GM23248 (cell line): ENCODE measurements around the gene ACAA2. TPM values are rescaled to one million over a fixed set of nuclear protein-coding genes. Genes with fewer than 3 reads are reported as not detected.

Source experiments
- DNase-seq: peaks from one replicate; pipeline ENCODE4 v3.0.0-alpha.2; 2015
- H2AFZ ChIP-seq: fragments of 200-600 bp; sonication (generic); 2 replicates; pipeline ENCODE4 v1.6.1; 2016; ENCODE audit warnings: antibody characterized with exemption
- H3F3A ChIP-seq: fragments of 200-600 bp; sonication (generic); 2 replicates; pipeline ENCODE4 v1.6.1; 2016; ENCODE audit warnings: mild to moderate bottlenecking, antibody characterized with exemption, mixed run types; ENCODE audit not compliant: insufficient read depth
- H3K27ac ChIP-seq: fragments of 200-600 bp; sonication (generic); 2 replicates; pipeline ENCODE4 v1.5.1; 2016; ENCODE audit warnings: mild to moderate bottlenecking
- H3K27me3 ChIP-seq: fragments of 200-600 bp; sonication (generic); replicated peaks from 2 replicates; pipeline ENCODE4 v1.6.1; 2016; ENCODE audit warnings: mild to moderate bottlenecking; ENCODE audit not compliant: insufficient read depth
- H3K36me3 ChIP-seq: fragments of 200-600 bp; sonication (generic); 2 replicates; pipeline ENCODE4 v1.6.1; 2016; ENCODE audit warnings: low read depth, mild to moderate bottlenecking
- H3K4me1 ChIP-seq: fragments of 200-600 bp; sonication (generic); 2 replicates; pipeline ENCODE4 v1.6.1; 2016; ENCODE audit warnings: mild to moderate bottlenecking; ENCODE audit not compliant: insufficient read depth
- H3K4me2 ChIP-seq: fragments of 200-600 bp; sonication (generic); one replicate; pipeline ENCODE4 v1.6.1; 2016; ENCODE audit warnings: mild to moderate bottlenecking; ENCODE audit not compliant: unreplicated experiment
- H3K4me3 ChIP-seq: fragments of 200-600 bp; sonication (generic); 2 replicates; pipeline ENCODE4 v1.5.1; 2016; ENCODE audit warnings: mild to moderate bottlenecking
- H3K79me2 ChIP-seq: fragments of 200-600 bp; sonication (generic); 2 replicates; pipeline ENCODE4 v1.6.1; 2016; ENCODE audit warnings: mild to moderate bottlenecking; ENCODE audit not compliant: insufficient read depth
- H3K9ac ChIP-seq: fragments of 200-600 bp; sonication (generic); 2 replicates; pipeline ENCODE4 v1.6.1; 2016; ENCODE audit warnings: mild to moderate bottlenecking
- H3K9me2 ChIP-seq: fragments of 200-600 bp; sonication (generic); 2 replicates; pipeline ENCODE4 v1.6.1; 2016; ENCODE audit warnings: mixed run types, mild to moderate bottlenecking, moderate library complexity; ENCODE audit not compliant: insufficient read depth
- H3K9me3 ChIP-seq: fragments of 200-600 bp; sonication (generic); one replicate; pipeline ENCODE4 v1.6.1; 2017; ENCODE audit warnings: low read depth
- H4K20me1 ChIP-seq: fragments of 200-600 bp; sonication (generic); 2 replicates; pipeline ENCODE4 v1.6.0; 2016; ENCODE audit not compliant: insufficient read depth
- EZH2 ChIP-seq: fragments of 200-600 bp; sonication (generic); IDR thresholded peaks from 2 replicates; pipeline ENCODE4 v1.6.1; 2018; ENCODE audit warnings: antibody characterized with exemption, mild to moderate bottlenecking; ENCODE audit not compliant: insufficient read depth, poor library complexity, severe bottlenecking
- EZH2phosphoT487 ChIP-seq: fragments of 200-600 bp; sonication (generic); IDR thresholded peaks from 2 replicates; pipeline ENCODE4 v1.6.1; 2018; ENCODE audit warnings: antibody characterized with exemption, moderate library complexity, mild to moderate bottlenecking, low read depth; ENCODE audit not compliant: insufficient read depth
- WGBS, 2 experiments: methylation state at CpG; one replicate each; pipeline ENCODE4 v1.1.6; 2015 to 2017; ENCODE audit warnings: low lambda C conversion rate in 2 of 2, low coverage in 1 of 2; ENCODE audit errors: missing lambda C conversion rate in 2 of 2; 5-methylcytosine and 5-hydroxymethylcytosine counted together
- in situ Hi-C: fragments of 300-500 bp; cut with MboI; formaldehyde crosslinking; loops from 2 replicates; pipeline ENCODE4 v1.15.0; 2020
- polyA plus RNA-seq: library from polyadenylated mRNA; unstranded; fragments of >200 nt; fragmentation: Nextera tagmentation; extraction: Ambion mirVana; gene quantifications from 2 replicates; pipeline ENCODE4 v1.2.1, GENCODE V29; 2016
- small RNA-seq: library from RNA; depleted of rRNA; stranded (forward); fragments of <200 nt; gene quantifications from one replicate; pipeline ENCODE3, GENCODE V24; 2014; ENCODE audit warnings: low read depth, low replicate concordance
- total RNA-seq: library from RNA; depleted of rRNA; stranded (reverse); fragments of >200 nt; shearing (Covaris generic); gene quantifications from 2 replicates; pipeline ENCODE4 v1.2.3, GENCODE V29; 2014

The ACAA2 gene
- total and polyA plus RNA-seq, 2 experiments from 2014 or later, result 55.6 to 94.8 TPM

DNA sequence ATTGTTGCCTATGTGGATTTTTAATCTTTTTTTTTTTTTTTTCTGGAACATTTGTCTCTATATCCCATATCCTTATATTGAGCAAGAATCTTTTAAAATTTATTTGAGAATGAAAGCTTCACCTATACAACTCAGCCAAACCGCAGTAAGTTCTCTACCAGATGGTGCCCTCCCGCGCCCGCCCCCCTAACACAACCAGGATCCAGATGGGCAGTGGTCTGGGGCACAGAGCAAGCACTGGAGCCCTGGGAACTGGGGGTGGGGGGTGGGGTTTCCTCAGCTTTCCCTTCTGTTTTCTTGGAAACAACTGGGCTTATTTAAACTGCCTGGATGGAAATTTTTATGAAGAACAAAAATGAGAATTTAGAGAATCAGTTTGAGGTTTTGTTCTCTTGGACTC lies 74.6 kb downstream of the ACAA2 start:
- in situ Hi-C loops, result no loop called here
- TF ChIP-seq EZH2, result no peak
- no peak for TF ChIP-seq EZH2phosphoT487

DNA sequence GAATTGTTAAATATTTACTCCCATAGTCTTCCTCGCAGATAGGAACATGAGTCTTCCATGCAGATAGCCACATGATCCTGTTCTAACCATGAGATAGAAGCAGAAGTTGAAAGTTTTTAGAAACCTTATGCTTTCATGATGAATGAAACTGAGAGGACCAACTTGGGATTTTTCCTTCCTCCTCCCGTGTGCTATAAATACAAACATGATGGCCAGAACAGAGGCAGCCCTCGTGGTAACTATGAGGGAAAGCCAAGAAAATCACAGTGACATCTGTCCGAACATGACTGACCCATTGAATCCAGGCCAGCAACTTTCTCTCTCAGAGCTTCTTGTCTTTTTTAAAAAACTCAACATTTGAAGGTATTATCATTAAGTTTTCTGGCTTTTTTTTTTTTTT lies 78.5 kb downstream of the ACAA2 start:
- no peaks in the 10 kb centered on the region for H3F3A ChIP-seq
- peaks cover 12% of the 10 kb centered on the region for H3K27me3 ChIP-seq
- no peaks in the 10 kb centered on the region for H3K9me3 ChIP-seq
- no peak for DNase-seq
- no peaks in the 10 kb centered on the region for H4K20me1 ChIP-seq
- H3K79me2 ChIP-seq, result no peaks in the 10 kb centered on the region
- in situ Hi-C loops, result no loop called here
- no peak overlapping the region for H3K27ac ChIP-seq
- no peak overlapping the region for H3K4me3 ChIP-seq
- no peaks in the 10 kb centered on the region for H3K36me3 ChIP-seq
- H3K9ac ChIP-seq, result no peak overlapping the region
- no peak for TF ChIP-seq EZH2
- no peak for TF ChIP-seq EZH2phosphoT487
- 45 to 48% methylated on average over 4 of the region's 4 CpGs for WGBS, 2 experiments
- H3K4me2 ChIP-seq, result no peak overlapping the region
- no peak overlapping the region for H2AFZ ChIP-seq
- H3K4me1 ChIP-seq, result 0 out of 2 replicates have a peak, but pooled peaks cover 5% of the 10 kb centered on the region
- no peaks in the 10 kb centered on the region for H3K9me2 ChIP-seq

More for the DNA sequence above, 74.6 kb downstream of the ACAA2 start:
- Histone ChIP-seq H3K4me1 (peaks cover 14% of the 10 kb centered on the region), H3K79me2 (no peaks in the 10 kb centered on the region), H3K4me2 (no peak overlapping the region), H3K9me2 (no peaks in the 10 kb centered on the region), H3K4me3 (no peak overlapping the region), H2AFZ (no peak overlapping the region), H3K27me3 (peaks cover 12% of the 10 kb centered on the region), H3K27ac (no peak overlapping the region), H4K20me1 (no peaks in the 10 kb centered on the region), H3K9ac (no peak overlapping the region), H3F3A (peaks cover 8% of the 10 kb centered on the region; the same call in 1 of the 2 replicates), H3K36me3 (no peaks in the 10 kb centered on the region), H3K9me3 (no peaks in the 10 kb centered on the region)
- DNase-seq, result no peak
- 88 to 98% methylated on average over 4 of the region's 4 CpGs for WGBS, 2 experiments

DNA sequence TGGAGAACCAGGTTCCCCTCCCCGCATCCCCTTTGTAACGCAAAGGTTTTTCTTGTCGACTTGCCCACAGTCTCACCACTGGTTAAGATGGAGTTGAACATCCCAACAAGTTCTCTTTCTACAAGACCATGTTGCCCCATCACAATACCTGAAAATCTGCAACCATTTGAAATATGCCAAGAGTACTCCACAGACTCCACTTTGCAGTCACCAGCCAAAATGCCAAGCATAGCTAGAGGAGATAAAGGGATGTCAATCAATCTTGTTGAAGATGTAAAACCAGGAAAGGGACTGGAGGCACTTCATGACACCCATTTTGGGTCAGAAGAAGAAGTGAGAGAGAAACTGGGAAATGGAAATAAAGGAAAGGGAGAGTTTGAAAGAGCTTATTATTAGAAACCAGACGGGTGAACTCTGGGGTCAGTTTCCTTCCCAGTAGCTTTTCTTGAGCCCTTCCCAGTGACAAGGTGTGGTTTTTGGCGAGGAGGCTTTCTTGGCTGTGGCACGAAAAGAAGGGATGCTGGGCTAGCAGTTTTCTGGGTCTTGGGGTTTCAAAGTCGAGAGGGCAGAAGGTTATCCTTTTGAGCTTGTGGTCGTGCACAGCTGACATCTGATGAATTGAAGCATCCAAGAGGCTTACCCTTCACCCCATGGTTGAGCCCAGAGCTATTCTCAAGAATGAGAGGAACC lies 79.3 kb downstream of the ACAA2 start:
- 63 to 67% methylated on average over 8 of the region's 8 CpGs for WGBS, 2 experiments
- Histone ChIP-seq H3K4me1 (0 out of 2 replicates have a peak, but pooled peaks cover 11% of the 10 kb centered on the region), H3K9me3 (no peaks in the 10 kb centered on the region), H3K36me3 (no peaks in the 10 kb centered on the region), H4K20me1 (no peaks in the 10 kb centered on the region), H3K27ac (no peak overlapping the region), H3K9me2 (no peaks in the 10 kb centered on the region), H3K79me2 (no peaks in the 10 kb centered on the region), H3K9ac (no peak overlapping the region), H3K4me3 (no peak overlapping the region), H2AFZ (no peak overlapping the region), H3F3A (no peaks in the 10 kb centered on the region), H3K27me3 (peaks cover 12% of the 10 kb centered on the region), H3K4me2 (no peak overlapping the region)
- no peak for DNase-seq
- TF ChIP-seq EZH2phosphoT487, result no peak
- no peak for TF ChIP-seq EZH2
- in situ Hi-C loops, result no loop called here

DNA sequence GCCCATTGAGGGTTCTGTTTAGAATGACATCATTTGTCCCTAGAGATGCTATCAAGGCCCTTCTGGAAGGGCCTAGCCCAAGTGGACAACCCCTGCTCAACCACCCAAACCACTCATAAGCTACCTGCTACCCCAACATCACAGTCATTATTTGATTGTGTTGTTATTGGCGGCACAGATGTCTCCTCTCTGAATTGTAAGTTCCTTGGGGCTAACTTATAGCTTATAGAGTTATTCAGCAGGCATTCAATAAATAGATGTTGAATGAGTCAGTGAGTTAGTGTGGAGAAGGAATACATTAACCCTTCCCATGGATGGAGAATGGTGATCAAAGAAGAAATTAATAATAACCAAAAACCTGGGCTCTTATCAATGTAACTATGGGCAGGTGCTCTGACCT lies 80.0 kb downstream of the ACAA2 start:
- Histone ChIP-seq H3K9ac (no peak overlapping the region), H3F3A (no peaks in the 10 kb centered on the region), H2AFZ (no peak overlapping the region), H3K27ac (no peak overlapping the region), H3K4me2 (no peak overlapping the region), H4K20me1 (no peaks in the 10 kb centered on the region), H3K4me1 (0 out of 2 replicates have a peak, but pooled peaks cover 11% of the 10 kb centered on the region), H3K9me3 (no peaks in the 10 kb centered on the region), H3K9me2 (no peaks in the 10 kb centered on the region), H3K4me3 (no peak overlapping the region), H3K27me3 (peaks cover 12% of the 10 kb centered on the region), H3K79me2 (no peaks in the 10 kb centered on the region), H3K36me3 (no peaks in the 10 kb centered on the region)
- TF ChIP-seq EZH2phosphoT487 (no peak), EZH2 (no peak)
- in situ Hi-C loops, result no loop called here
- 77 to 85% methylated on average over 1 of the region's 1 CpG for WGBS, 2 experiments
- peak; percentile 20 for DNase-seq

Small RNAs within 50 kb of the gene (small RNA-seq; reads per million reads assigned to genes)
- gene RF00283, result not detected
- not detected for gene SCARNA17
